ENCODE measurements around the gene BLACAT1. TPM values are rescaled to one million over a fixed set of nuclear protein-coding genes. Genes with fewer than 3 reads are reported as not detected.

Gene BLACAT1
- total and polyA plus RNA-seq, 9 of the 15 experiments (the other 6 are each of a cell fraction or from before 2014, with no cell fraction given) = 0.10 to 5.9 (median 0.73) TPM

DNA sequence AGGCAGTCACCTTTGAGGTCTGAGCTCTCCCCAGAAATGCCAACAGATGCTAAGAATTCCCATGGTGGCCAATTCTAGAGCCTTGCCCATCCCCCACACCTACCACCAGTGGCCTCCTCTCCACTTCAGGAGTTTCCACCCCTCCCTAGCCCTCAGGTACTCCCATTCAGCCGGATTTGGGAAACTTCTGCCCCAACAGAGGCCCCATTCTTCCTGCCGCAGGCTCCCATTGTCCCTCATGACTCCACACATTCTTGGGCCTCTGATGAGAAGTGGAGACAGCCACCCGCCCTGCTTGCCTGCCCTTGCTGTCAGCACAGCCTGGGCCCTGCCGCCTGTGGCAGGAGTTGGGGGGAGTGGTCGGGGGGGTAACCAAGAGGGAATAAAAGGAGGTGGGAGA, 4.6 kb downstream of the BLACAT1 start (continued):
- TF ChIP-seq ZBTB8A (IDR thresholded peaks at IDR 0.05; ENCODE audit: partially characterized antibody) = no peak

GRCh38 chr1:205450448-205450847, 5.4 kb downstream of the BLACAT1 start:
- H4K20me1 ChIP-seq (replicated peaks; ENCODE audit: control insufficient read depth, insufficient read depth, low read length) = no peaks in the 10 kb centered on the region
- POLR2A ChIA-PET = interaction anchor here (0.5 to 2.2 kb wide), 5 partner anchors 8 to 73 kb away, joined by 3 to 11 read pairs (median 3); no protein-coding TSS in a partner anchor
- peak overlapping the region; percentile 42; the same call in 2 of the 3 replicates for H3K27ac ChIP-seq (ENCODE audit: extremely low read depth, low read depth, low read length)
- CTCF ChIA-PET (ENCODE audit: low intra/inter-chr PET ratio) = interaction anchor here (0.6 kb wide), 1 partner anchor 66 kb away, joined by 10 read pairs; no protein-coding TSS in a partner anchor
- H3K4me2 ChIP-seq (ENCODE audit: insufficient read depth, low read length) = peak overlapping the region; percentile 52
- peaks cover 10% of the 10 kb centered on the region; the same call in 2 of the 3 replicates for H3K79me2 ChIP-seq (ENCODE audit: control insufficient read depth, insufficient read depth, low read length)
- DNase-seq (ENCODE audit: extremely low read depth in 1 of 4, low spot score in 3 of 4) (peak in 2 of 4 experiments; percentile 46 to 57), ATAC-seq (peak; percentile 25), FAIRE-seq (peak; percentile 57)
- H3K9me3 ChIP-seq (replicated peaks; ENCODE audit: control insufficient read depth, insufficient read depth, low read depth, low read length) = no peaks in the 10 kb centered on the region
- peak overlapping the region in 1 of 2 experiments; percentile 66; a peak in 2 of 4 replicates for H3K9ac ChIP-seq (ENCODE audit: insufficient read depth in 1 of 2, low read depth in 2 of 2, low read length in 2 of 2)
- in situ Hi-C loops (cut with MboI) = no loop called here
- no peaks in the 10 kb centered on the region for H3K9me1 ChIP-seq (ENCODE audit: control insufficient read depth, insufficient read depth, low read length)
- H2AFZ ChIP-seq (ENCODE audit: low read depth, low read length) = peak overlapping the region; percentile 75
- peaks cover 8 to 22% of the 10 kb centered on the region in 2 experiments; a peak in 4 of 5 replicates for H3K27me3 ChIP-seq (ENCODE audit: control insufficient read depth in 2 of 2, insufficient read depth in 2 of 2, low read length in 2 of 2)
- peak overlapping the region; percentile 15; the same call in 1 of the 2 replicates for H3K4me3 ChIP-seq
- WGBS (ENCODE audit: insufficient coverage, low coverage, missing lambda C conversion rate) = 4% methylated on average over 3 of the region's 4 CpGs
- intact Hi-C loops (cut with micrococcal nuclease) = no loop called here
- no TSS peak for BruUV-seq (replicated peaks)
- peaks cover 34 to 36% of the 10 kb centered on the region in 2 experiments; a peak in 4 of 5 replicates for H3K4me1 ChIP-seq (replicated peaks in 1 of 2; ENCODE audit: control insufficient read depth in 2 of 2, insufficient read depth in 2 of 2, low read length in 2 of 2)
- H3K36me3 ChIP-seq (ENCODE audit: control insufficient read depth, insufficient read depth, low read length) = no peaks in the 10 kb centered on the region
- TF ChIP-seq DPF2 (IDR thresholded peaks at IDR 0.05) = peak; percentile 41
- no peak for TF ChIP-seq NCOA4 (IDR thresholded peaks at IDR 0.05; ENCODE audit: partially characterized antibody)
- TF ChIP-seq, protein P1, sequence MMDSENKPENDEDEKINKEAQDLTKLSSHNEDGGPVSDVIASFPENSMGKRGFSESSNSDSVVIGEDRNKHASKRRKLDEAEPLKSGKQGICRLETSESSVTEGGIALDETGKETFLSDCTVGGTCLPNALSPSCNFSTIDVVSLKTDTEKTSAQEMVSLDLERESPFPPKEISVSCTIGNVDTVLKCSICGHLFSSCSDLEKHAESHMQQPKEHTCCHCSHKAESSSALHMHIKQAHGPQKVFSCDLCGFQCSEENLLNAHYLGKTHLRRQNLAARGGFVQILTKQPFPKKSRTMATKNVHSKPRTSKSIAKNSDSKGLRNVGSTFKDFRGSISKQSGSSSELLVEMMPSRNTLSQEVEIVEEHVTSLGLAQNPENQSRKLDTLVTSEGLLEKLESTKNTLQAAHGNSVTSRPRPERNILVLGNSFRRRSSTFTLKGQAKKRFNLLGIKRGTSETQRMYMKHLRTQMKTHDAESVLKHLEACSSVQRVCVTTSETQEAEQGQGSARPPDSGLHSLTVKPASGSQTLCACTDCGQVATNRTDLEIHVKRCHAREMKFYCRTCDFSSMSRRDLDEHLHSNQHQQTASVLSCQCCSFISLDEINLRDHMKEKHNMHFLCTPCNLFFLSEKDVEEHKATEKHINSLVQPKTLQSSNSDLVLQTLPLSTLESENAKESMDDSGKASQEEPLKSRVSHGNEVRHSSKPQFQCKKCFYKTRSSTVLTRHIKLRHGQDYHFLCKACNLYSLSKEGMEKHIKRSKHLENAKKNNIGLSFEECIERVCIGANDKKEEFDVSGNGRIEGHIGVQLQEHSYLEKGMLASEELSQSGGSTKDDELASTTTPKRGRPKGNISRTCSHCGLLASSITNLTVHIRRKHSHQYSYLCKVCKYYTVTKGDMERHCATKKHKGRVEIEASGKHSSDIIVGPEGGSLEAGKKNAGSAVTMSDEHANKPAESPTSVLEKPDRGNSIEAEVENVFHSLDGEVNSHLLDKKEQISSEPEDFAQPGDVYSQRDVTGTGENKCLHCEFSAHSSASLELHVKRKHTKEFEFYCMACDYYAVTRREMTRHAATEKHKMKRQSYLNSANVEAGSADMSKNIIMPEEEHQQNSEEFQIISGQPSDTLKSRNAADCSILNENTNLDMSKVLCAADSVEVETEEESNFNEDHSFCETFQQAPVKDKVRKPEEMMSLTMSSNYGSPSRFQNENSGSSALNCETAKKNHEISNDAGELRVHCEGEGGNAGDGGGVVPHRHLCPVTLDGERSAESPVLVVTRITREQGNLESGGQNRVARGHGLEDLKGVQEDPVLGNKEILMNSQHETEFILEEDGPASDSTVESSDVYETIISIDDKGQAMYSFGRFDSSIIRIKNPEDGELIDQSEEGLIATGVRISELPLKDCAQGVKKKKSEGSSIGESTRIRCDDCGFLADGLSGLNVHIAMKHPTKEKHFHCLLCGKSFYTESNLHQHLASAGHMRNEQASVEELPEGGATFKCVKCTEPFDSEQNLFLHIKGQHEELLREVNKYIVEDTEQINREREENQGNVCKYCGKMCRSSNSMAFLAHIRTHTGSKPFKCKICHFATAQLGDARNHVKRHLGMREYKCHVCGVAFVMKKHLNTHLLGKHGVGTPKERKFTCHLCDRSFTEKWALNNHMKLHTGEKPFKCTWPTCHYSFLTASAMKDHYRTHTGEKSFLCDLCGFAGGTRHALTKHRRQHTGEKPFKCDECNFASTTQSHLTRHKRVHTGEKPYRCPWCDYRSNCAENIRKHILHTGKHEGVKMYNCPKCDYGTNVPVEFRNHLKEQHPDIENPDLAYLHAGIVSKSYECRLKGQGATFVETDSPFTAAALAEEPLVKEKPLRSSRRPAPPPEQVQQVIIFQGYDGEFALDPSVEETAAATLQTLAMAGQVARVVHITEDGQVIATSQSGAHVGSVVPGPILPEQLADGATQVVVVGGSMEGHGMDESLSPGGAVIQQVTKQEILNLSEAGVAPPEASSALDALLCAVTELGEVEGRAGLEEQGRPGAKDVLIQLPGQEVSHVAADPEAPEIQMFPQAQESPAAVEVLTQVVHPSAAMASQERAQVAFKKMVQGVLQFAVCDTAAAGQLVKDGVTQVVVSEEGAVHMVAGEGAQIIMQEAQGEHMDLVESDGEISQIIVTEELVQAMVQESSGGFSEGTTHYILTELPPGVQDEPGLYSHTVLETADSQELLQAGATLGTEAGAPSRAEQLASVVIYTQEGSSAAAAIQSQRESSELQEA (IDR thresholded peaks at IDR 0.05; ENCODE audit: low read depth) = no peak
- TF ChIP-seq RFX7 (CRISPR knock-in tag; IDR thresholded peaks at IDR 0.05) = no peak
- TF ChIP-seq MED1 (CRISPR knock-in tag; IDR thresholded peaks at IDR 0.05; ENCODE audit: borderline replicate concordance) = 0 out of 2 replicates have a peak, but pooled peaks have one; percentile 34
- TF ChIP-seq THAP12 (CRISPR knock-in tag; IDR thresholded peaks at IDR 0.05) = no peak
- TF ChIP-seq CTBP1 (IDR thresholded peaks at IDR 0.05; ENCODE audit: borderline replicate concordance) = 0 out of 2 replicates have a peak, but pooled peaks have one; percentile 21
